HG03565 (cell line): Measurements from ENCODE around the gene ZCCHC24.

Source experiments
- ATAC-seq: cut with Tn5 transposase; IDR thresholded peaks from one replicate; pipeline ENCODE4 v1.9.1; 2021; ENCODE audit warnings: mild to moderate bottlenecking, moderate library complexity; ENCODE audit not compliant: unreplicated experiment

ZCCHC24 gene

GRCh38 chr10:79433324-79434222 is 11.9 kb downstream of the ZCCHC24 start:
- no peak for ATAC-seq

GRCh38 chr10:79431891-79432831 is 13.3 kb downstream of the ZCCHC24 start:
- ATAC-seq: no peak

- ATAC-seq: no peak
These were observed 14.0 kb downstream of the ZCCHC24 start for GRCh38 chr10:79431428-79431827.

- no peak for ATAC-seq
These were observed 14.5 kb downstream of the ZCCHC24 start for GRCh38 chr10:79430936-79431335.

- no peak for ATAC-seq
These were observed 15.0 kb downstream of the ZCCHC24 start for GRCh38 chr10:79430325-79430905.

GRCh38 chr10:79429751-79430150 is 15.7 kb downstream of the ZCCHC24 start:
- no peak for ATAC-seq

GRCh38 chr10:79427965-79428364 is 17.5 kb downstream of the ZCCHC24 start:
- ATAC-seq: no peak

GRCh38 chr10:79425074-79425532 is 20.3 kb downstream of the ZCCHC24 start:
- ATAC-seq: no peak

- no peak for ATAC-seq
These were observed 21.0 kb downstream of the ZCCHC24 start for GRCh38 chr10:79424221-79425073.

GRCh38 chr10:79422178-79422892 is 23.1 kb downstream of the ZCCHC24 start:
- ATAC-seq: no peak

GRCh38 chr10:79420974-79421688 is 24.3 kb downstream of the ZCCHC24 start:
- no peak for ATAC-seq

- ATAC-seq: no peak
These were observed 26.4 kb downstream of the ZCCHC24 start for GRCh38 chr10:79418886-79419595.

GRCh38 chr10:79418274-79418673 is 27.1 kb downstream of the ZCCHC24 start:
- ATAC-seq: no peak

- ATAC-seq: no peak
These were observed 27.7 kb downstream of the ZCCHC24 start for GRCh38 chr10:79417731-79418130.

GRCh38 chr10:79417266-79417665 is 28.2 kb downstream of the ZCCHC24 start:
- ATAC-seq: no peak

- ATAC-seq: no peak
These were observed 28.7 kb downstream of the ZCCHC24 start for GRCh38 chr10:79416578-79417255.

GRCh38 chr10:79415736-79416577 is 29.5 kb downstream of the ZCCHC24 start:
- no peak for ATAC-seq
